ENCODE data around the gene ERICH4. TPM values are rescaled to one million over a fixed set of nuclear protein-coding genes. Genes with fewer than 3 reads are reported as not detected.

Gene ERICH4
- total and polyA plus RNA-seq, 2 experiments from 2014 or later: not detected

DNA sequence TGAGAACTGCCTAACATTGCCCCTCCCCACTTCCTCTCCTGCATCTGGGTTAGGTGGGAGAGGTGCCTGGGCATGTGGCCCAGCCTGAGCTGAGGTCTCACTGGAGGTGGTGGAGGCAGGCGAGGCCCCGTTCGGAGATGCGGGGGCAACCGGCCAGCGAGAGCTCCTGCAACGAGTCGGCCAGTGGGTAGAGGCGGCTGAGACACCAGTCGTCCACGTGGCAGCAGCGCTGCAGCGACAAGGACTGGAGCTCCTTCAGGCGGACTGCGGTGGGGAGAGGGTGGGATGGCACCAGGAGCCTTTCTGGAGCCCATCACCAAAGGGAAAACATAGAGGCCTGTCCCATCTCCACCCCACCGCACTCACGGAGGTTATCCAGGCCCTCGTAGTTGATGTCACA lies 9.8 kb upstream of the ERICH4 start (continued):
- TF ChIP-seq, protein P1, sequence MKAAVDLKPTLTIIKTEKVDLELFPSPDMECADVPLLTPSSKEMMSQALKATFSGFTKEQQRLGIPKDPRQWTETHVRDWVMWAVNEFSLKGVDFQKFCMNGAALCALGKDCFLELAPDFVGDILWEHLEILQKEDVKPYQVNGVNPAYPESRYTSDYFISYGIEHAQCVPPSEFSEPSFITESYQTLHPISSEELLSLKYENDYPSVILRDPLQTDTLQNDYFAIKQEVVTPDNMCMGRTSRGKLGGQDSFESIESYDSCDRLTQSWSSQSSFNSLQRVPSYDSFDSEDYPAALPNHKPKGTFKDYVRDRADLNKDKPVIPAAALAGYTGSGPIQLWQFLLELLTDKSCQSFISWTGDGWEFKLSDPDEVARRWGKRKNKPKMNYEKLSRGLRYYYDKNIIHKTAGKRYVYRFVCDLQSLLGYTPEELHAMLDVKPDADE (IDR thresholded peaks at IDR 0.05): no peak
- TF ChIP-seq, protein P2, sequence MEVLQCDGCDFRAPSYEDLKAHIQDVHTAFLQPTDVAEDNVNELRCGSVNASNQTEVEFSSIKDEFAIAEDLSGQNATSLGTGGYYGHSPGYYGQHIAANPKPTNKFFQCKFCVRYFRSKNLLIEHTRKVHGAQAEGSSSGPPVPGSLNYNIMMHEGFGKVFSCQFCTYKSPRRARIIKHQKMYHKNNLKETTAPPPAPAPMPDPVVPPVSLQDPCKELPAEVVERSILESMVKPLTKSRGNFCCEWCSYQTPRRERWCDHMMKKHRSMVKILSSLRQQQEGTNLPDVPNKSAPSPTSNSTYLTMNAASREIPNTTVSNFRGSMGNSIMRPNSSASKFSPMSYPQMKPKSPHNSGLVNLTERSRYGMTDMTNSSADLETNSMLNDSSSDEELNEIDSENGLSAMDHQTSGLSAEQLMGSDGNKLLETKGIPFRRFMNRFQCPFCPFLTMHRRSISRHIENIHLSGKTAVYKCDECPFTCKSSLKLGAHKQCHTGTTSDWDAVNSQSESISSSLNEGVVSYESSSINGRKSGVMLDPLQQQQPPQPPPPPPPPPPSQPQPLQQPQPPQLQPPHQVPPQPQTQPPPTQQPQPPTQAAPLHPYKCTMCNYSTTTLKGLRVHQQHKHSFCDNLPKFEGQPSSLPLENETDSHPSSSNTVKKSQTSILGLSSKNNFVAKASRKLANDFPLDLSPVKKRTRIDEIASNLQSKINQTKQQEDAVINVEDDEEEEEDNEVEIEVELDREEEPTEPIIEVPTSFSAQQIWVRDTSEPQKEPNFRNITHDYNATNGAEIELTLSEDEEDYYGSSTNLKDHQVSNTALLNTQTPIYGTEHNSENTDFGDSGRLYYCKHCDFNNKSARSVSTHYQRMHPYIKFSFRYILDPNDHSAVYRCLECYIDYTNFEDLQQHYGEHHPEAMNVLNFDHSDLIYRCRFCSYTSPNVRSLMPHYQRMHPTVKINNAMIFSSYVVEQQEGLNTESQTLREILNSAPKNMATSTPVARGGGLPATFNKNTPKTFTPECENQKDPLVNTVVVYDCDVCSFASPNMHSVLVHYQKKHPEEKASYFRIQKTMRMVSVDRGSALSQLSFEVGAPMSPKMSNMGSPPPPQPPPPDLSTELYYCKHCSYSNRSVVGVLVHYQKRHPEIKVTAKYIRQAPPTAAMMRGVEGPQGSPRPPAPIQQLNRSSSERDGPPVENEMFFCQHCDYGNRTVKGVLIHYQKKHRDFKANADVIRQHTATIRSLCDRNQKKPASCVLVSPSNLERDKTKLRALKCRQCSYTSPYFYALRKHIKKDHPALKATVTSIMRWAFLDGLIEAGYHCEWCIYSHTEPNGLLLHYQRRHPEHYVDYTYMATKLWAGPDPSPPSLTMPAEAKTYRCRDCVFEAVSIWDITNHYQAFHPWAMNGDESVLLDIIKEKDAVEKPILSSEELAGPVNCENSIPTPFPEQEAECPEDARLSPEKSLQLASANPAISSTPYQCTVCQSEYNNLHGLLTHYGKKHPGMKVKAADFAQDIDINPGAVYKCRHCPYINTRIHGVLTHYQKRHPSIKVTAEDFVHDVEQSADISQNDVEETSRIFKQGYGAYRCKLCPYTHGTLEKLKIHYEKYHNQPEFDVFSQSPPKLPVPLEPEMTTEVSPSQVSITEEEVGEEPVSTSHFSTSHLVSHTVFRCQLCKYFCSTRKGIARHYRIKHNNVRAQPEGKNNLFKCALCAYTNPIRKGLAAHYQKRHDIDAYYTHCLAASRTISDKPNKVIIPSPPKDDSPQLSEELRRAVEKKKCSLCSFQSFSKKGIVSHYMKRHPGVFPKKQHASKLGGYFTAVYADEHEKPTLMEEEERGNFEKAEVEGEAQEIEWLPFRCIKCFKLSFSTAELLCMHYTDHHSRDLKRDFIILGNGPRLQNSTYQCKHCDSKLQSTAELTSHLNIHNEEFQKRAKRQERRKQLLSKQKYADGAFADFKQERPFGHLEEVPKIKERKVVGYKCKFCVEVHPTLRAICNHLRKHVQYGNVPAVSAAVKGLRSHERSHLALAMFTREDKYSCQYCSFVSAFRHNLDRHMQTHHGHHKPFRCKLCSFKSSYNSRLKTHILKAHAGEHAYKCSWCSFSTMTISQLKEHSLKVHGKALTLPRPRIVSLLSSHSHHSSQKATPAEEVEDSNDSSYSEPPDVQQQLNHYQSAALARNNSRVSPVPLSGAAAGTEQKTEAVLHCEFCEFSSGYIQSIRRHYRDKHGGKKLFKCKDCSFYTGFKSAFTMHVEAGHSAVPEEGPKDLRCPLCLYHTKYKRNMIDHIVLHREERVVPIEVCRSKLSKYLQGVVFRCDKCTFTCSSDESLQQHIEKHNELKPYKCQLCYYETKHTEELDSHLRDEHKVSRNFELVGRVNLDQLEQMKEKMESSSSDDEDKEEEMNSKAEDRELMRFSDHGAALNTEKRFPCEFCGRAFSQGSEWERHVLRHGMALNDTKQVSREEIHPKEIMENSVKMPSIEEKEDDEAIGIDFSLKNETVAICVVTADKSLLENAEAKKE (CRISPR knock-in tag; IDR thresholded peaks at IDR 0.05): no peak
- no peak for TF ChIP-seq NANOG (IDR thresholded peaks at IDR 0.05; ENCODE audit: borderline replicate concordance)
- TF ChIP-seq POLR2AphosphoS5 (IDR thresholded peaks at IDR 0.05; ENCODE audit: low read depth): no peak

DNA sequence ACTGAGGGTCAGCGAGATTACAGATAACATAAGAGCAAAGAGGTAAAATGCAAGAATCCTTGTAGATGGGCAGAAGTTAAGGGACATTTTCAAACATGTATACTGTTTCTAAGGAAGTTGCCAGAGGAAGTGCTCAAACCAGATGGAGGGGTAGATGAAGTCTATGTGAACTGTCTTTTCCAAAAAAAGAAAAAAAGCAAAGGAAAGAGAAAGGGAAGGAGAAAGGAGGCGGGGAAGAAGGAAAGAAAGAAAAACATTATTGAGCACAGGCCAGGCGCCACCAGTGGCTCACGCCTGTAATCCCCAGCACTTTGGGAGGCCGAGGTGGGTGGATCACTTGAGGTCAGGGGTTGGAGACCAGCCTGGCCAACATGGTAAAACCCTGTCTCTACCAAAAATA lies 8.5 kb upstream of the ERICH4 start:
- Mint-ChIP-seq H3K4me1 (peaks cover 5% of the 10 kb centered on the region; the same call in 2 of the 3 replicates), H3K27ac (no peak overlapping the region), H3K36me3 (ENCODE audit: low read depth) (peaks cover 40% of the 10 kb centered on the region), H3K9me3 (no peaks in the 10 kb centered on the region; the same call in 2 of the 3 replicates), H3K27me3 (ENCODE audit: insufficient read depth, low read depth, poor library complexity) (peaks cover 6% of the 10 kb centered on the region), H3K4me3 (no peak overlapping the region; the same call in 2 of the 3 replicates)
- Histone ChIP-seq H3K4me3 (no peak overlapping the region), H3K79me2 (replicated peaks; ENCODE audit: insufficient read depth) (peaks cover 9% of the 10 kb centered on the region), H3K27me3 (ENCODE audit: insufficient read depth) (no peaks in the 10 kb centered on the region), H3F3A (replicated peaks; ENCODE audit: low read depth) (0 out of 2 replicates have a peak, but pooled peaks cover 7% of the 10 kb centered on the region), H3K36me3 (ENCODE audit: insufficient read depth) (no peaks in the 10 kb centered on the region), H3K4me1 (ENCODE audit: insufficient read depth) (peaks cover 8% of the 10 kb centered on the region), H3K9me2 (ENCODE audit: insufficient read depth) (no peaks in the 10 kb centered on the region), H3K4me2 (no peak overlapping the region), H3K27ac (ENCODE audit: low read depth) (no peak overlapping the region), H2AFZ (no peak overlapping the region), H4K20me1 (replicated peaks; ENCODE audit: insufficient read depth) (no peaks in the 10 kb centered on the region; the same call in none of the 2 replicates)
- DNase-seq (ENCODE audit: low spot score): no peak
- no peak for ATAC-seq
- TF ChIP-seq, protein P3, sequence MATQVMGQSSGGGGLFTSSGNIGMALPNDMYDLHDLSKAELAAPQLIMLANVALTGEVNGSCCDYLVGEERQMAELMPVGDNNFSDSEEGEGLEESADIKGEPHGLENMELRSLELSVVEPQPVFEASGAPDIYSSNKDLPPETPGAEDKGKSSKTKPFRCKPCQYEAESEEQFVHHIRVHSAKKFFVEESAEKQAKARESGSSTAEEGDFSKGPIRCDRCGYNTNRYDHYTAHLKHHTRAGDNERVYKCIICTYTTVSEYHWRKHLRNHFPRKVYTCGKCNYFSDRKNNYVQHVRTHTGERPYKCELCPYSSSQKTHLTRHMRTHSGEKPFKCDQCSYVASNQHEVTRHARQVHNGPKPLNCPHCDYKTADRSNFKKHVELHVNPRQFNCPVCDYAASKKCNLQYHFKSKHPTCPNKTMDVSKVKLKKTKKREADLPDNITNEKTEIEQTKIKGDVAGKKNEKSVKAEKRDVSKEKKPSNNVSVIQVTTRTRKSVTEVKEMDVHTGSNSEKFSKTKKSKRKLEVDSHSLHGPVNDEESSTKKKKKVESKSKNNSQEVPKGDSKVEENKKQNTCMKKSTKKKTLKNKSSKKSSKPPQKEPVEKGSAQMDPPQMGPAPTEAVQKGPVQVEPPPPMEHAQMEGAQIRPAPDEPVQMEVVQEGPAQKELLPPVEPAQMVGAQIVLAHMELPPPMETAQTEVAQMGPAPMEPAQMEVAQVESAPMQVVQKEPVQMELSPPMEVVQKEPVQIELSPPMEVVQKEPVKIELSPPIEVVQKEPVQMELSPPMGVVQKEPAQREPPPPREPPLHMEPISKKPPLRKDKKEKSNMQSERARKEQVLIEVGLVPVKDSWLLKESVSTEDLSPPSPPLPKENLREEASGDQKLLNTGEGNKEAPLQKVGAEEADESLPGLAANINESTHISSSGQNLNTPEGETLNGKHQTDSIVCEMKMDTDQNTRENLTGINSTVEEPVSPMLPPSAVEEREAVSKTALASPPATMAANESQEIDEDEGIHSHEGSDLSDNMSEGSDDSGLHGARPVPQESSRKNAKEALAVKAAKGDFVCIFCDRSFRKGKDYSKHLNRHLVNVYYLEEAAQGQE (IDR thresholded peaks at IDR 0.05; ENCODE audit: unreplicated experiment): no peak
- TF ChIP-seq STAT1 (IDR thresholded peaks at IDR 0.05; ENCODE audit: unreplicated experiment) (no peak), JUNB (IDR thresholded peaks at IDR 0.05; ENCODE audit: unreplicated experiment) (no peak), EZH2 (IDR thresholded peaks at IDR 0.05; ENCODE audit: low read depth, unreplicated experiment) (no peak), ZNF114 (CRISPR knock-in tag; IDR thresholded peaks at IDR 0.05) (no peak), CREB1 (CRISPR knock-in tag; IDR thresholded peaks at IDR 0.05; ENCODE audit: low read depth) (no peak), POLR2AphosphoS5 (IDR thresholded peaks at IDR 0.05; ENCODE audit: low read depth) (no peak)
- TF ChIP-seq, protein P1 (IDR thresholded peaks at IDR 0.05): no peak
- TF ChIP-seq, protein P4, sequence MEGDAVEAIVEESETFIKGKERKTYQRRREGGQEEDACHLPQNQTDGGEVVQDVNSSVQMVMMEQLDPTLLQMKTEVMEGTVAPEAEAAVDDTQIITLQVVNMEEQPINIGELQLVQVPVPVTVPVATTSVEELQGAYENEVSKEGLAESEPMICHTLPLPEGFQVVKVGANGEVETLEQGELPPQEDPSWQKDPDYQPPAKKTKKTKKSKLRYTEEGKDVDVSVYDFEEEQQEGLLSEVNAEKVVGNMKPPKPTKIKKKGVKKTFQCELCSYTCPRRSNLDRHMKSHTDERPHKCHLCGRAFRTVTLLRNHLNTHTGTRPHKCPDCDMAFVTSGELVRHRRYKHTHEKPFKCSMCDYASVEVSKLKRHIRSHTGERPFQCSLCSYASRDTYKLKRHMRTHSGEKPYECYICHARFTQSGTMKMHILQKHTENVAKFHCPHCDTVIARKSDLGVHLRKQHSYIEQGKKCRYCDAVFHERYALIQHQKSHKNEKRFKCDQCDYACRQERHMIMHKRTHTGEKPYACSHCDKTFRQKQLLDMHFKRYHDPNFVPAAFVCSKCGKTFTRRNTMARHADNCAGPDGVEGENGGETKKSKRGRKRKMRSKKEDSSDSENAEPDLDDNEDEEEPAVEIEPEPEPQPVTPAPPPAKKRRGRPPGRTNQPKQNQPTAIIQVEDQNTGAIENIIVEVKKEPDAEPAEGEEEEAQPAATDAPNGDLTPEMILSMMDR (conservative IDR thresholded peaks at IDR 0.05; ENCODE audit: low read depth in 2 of 2): no peak

All from GM23338 (cell line).